Mesendoderm (in vitro differentiated cells): ENCODE measurements around the gene SNAI3.

Experiments
- DNase-seq: peaks from one replicate; pipeline ENCODE4 v3.0.0; 2013
- H2AK5ac ChIP-seq: 2 replicates; pipeline ENCODE4 v1.6.1; 2013; ENCODE audit warnings: low read length, inconsistent platforms
- H2BK120ac ChIP-seq: 2 replicates; pipeline ENCODE4 v1.6.1; 2013; ENCODE audit warnings: low read depth, mild to moderate bottlenecking, low read length, moderate library complexity, mixed read lengths
- H2BK15ac ChIP-seq: replicated peaks from 2 replicates; pipeline ENCODE4 v1.6.1; 2013; ENCODE audit warnings: low read depth, mild to moderate bottlenecking, moderate library complexity
- H2BK5ac ChIP-seq: 2 replicates; pipeline ENCODE4 v1.6.1; 2013; ENCODE audit warnings: low read length, inconsistent platforms
- H3K18ac ChIP-seq: 2 replicates; pipeline ENCODE4 v1.6.1; 2013; ENCODE audit warnings: mild to moderate bottlenecking, low read length, mixed read lengths
- H3K23ac ChIP-seq: one replicate; pipeline ENCODE4 v1.6.1; 2013; ENCODE audit warnings: low read length
- H3K27ac ChIP-seq: 2 replicates; pipeline ENCODE4 v1.5.1; 2013; ENCODE audit warnings: low read depth, mild to moderate bottlenecking, inconsistent platforms, low read length, moderate library complexity
- H3K27me3 ChIP-seq: 2 replicates; pipeline ENCODE4 v1.6.1; 2013; ENCODE audit warnings: low read length, control low read depth, mild to moderate bottlenecking, inconsistent platforms; ENCODE audit not compliant: insufficient read depth, poor library complexity
- H3K36me3 ChIP-seq: 2 replicates; pipeline ENCODE4 v1.6.1; 2013; ENCODE audit warnings: low read length, inconsistent platforms; ENCODE audit not compliant: control insufficient read depth, insufficient read depth
- H3K4ac ChIP-seq: one replicate; pipeline ENCODE4 v1.6.1; 2013; ENCODE audit warnings: low read depth, mild to moderate bottlenecking, low read length, moderate library complexity
- H3K4me1 ChIP-seq: 2 replicates; pipeline ENCODE4 v1.6.1; 2013; ENCODE audit warnings: low read depth, low read length, inconsistent platforms; ENCODE audit not compliant: control insufficient read depth
- H3K4me2 ChIP-seq: 2 replicates; pipeline ENCODE4 v1.6.1; 2013; ENCODE audit warnings: low read length
- H3K4me3 ChIP-seq: 2 replicates; pipeline ENCODE4 v1.5.1; 2013; ENCODE audit warnings: mild to moderate bottlenecking, low read length
- H3K56ac ChIP-seq: one replicate; pipeline ENCODE4 v1.6.1; 2013; ENCODE audit warnings: low read length
- H3K79me1 ChIP-seq: 2 replicates; pipeline ENCODE4 v1.6.1; 2013; ENCODE audit warnings: low read length, inconsistent platforms
- H3K79me2 ChIP-seq: 2 replicates; pipeline ENCODE4 v1.6.1; 2013; ENCODE audit warnings: mild to moderate bottlenecking, low read length; ENCODE audit not compliant: control insufficient read depth, insufficient read depth
- H3K9ac ChIP-seq: 2 replicates; pipeline ENCODE4 v1.6.1; 2013; ENCODE audit warnings: low read length, inconsistent platforms
- H4K5ac ChIP-seq: one replicate; pipeline ENCODE4 v1.6.1; 2013; ENCODE audit warnings: low read length
- H4K8ac ChIP-seq: one replicate; pipeline ENCODE4 v1.6.1; 2013; ENCODE audit warnings: low read depth, mild to moderate bottlenecking, control low read depth, low read length, moderate library complexity
- WGBS: extraction: QIAGEN DNeasy Blood & Tissue Kit; methylation state at CpG from one replicate; pipeline ENCODE4 v1.1.7; 2013; ENCODE audit warnings: low lambda C conversion rate, missing lambda C conversion rate; ENCODE audit not compliant: insufficient coverage; ENCODE audit errors: extremely low coverage; 5-methylcytosine and 5-hydroxymethylcytosine counted together

The SNAI3 gene

GRCh38 chr16:88733630-88734360 lies 47.5 kb upstream of the SNAI3 start:
- Histone ChIP-seq H3K79me2 (no peaks in the 10 kb centered on the region), H3K4me1 (no peaks in the 10 kb centered on the region), H2AK5ac (no peak overlapping the region), H3K23ac (no peak overlapping the region), H3K27me3 (no peaks in the 10 kb centered on the region), H4K8ac (no peak overlapping the region), H3K79me1 (no peaks in the 10 kb centered on the region), H2BK15ac (no peak overlapping the region), H3K4me3 (no peak overlapping the region), H2BK120ac (no peak overlapping the region), H2BK5ac (no peak overlapping the region), H3K27ac (no peak overlapping the region), H3K18ac (no peak overlapping the region), H3K9ac (no peak overlapping the region), H3K4me2 (no peak overlapping the region), H4K5ac (no peak overlapping the region), H3K4ac (no peak overlapping the region), H3K56ac (no peak overlapping the region), H3K36me3 (peaks cover 3% of the 10 kb centered on the region)
- DNase-seq, result no peak
- no CpG with 5 or more reads among the region's 27 CpGs for WGBS

DNA sequence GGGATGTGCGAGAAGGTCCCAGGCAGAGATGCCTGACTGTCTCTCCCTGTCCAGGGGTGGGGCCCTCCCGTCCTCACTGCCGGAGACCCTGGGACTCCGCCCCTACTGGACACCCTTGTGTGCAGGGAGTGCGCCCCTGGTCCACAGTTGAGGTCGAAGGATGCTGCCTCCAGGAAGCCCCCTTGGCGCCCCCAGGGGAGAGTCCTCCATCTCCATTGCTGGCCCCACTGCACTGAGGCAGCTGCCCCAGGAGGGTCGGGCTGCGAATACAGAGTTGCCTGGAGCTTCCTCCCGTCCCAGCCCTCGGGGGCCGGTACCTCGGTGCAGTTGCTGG lies 46.6 kb upstream of the SNAI3 start:
- no CpG with 5 or more reads among the region's 13 CpGs for WGBS
- no peak overlapping the region for H4K5ac ChIP-seq
- H4K8ac ChIP-seq, result no peak overlapping the region
- no peak for DNase-seq
- H2BK15ac ChIP-seq, result no peak overlapping the region
- peaks cover 3% of the 10 kb centered on the region for H3K36me3 ChIP-seq
- H2BK5ac ChIP-seq, result no peak overlapping the region
- H3K4me2 ChIP-seq, result no peak overlapping the region
- H3K4me1 ChIP-seq, result no peaks in the 10 kb centered on the region
- no peak overlapping the region for H3K23ac ChIP-seq
- H3K4ac ChIP-seq, result no peak overlapping the region
- no peak overlapping the region for H3K4me3 ChIP-seq
- no peak overlapping the region for H3K9ac ChIP-seq
- no peaks in the 10 kb centered on the region for H3K79me2 ChIP-seq
- H3K27ac ChIP-seq, result no peak overlapping the region
- no peak overlapping the region for H3K56ac ChIP-seq
- no peaks in the 10 kb centered on the region for H3K27me3 ChIP-seq
- no peaks in the 10 kb centered on the region for H3K79me1 ChIP-seq
- no peak overlapping the region for H2BK120ac ChIP-seq
- no peak overlapping the region for H3K18ac ChIP-seq
- H2AK5ac ChIP-seq, result no peak overlapping the region

GRCh38 chr16:88732172-88732960 lies 46.1 kb upstream of the SNAI3 start:
- Histone ChIP-seq H3K36me3 (peaks cover 3% of the 10 kb centered on the region), H2BK120ac (no peak overlapping the region), H3K4me3 (no peak overlapping the region), H3K23ac (no peak overlapping the region), H2BK5ac (no peak overlapping the region), H3K79me2 (no peaks in the 10 kb centered on the region), H4K5ac (no peak overlapping the region), H3K79me1 (no peaks in the 10 kb centered on the region), H3K56ac (no peak overlapping the region), H3K27me3 (no peaks in the 10 kb centered on the region), H3K9ac (no peak overlapping the region), H3K4ac (no peak overlapping the region), H3K18ac (no peak overlapping the region), H4K8ac (no peak overlapping the region), H2AK5ac (no peak overlapping the region), H3K4me2 (no peak overlapping the region), H3K4me1 (no peaks in the 10 kb centered on the region), H2BK15ac (no peak overlapping the region), H3K27ac (no peak overlapping the region)
- no CpG with 5 or more reads among the region's 30 CpGs for WGBS
- no peak for DNase-seq

DNA sequence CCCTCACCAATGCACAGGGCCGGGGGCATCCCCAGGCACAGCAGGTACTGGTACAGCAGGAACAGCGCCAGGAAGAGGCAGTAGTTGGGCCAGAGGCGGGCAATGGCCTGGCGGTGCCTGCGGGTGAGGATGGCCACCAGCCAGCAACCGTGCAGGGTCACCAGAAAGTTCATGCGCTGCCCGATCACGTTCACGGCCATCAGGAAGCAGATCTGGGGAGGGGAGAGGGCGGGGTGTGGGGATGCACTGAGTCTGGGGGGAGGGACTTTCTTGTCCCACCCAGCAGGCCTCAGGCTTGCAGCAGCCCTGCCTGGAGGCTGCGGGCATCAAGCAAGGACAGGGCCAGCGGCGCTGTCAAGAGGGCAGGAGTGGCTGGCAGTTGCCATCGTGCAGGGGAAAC lies 45.4 kb upstream of the SNAI3 start:
- DNase-seq, result no peak
- H3K36me3 ChIP-seq, result peaks cover 3% of the 10 kb centered on the region
- H2BK120ac ChIP-seq, result no peak overlapping the region
- no peaks in the 10 kb centered on the region for H3K79me2 ChIP-seq
- no peaks in the 10 kb centered on the region for H3K27me3 ChIP-seq
- no peak overlapping the region for H3K4ac ChIP-seq
- H3K79me1 ChIP-seq, result no peaks in the 10 kb centered on the region
- H3K23ac ChIP-seq, result no peak overlapping the region
- no peak overlapping the region for H3K18ac ChIP-seq
- H4K8ac ChIP-seq, result no peak overlapping the region
- H3K4me2 ChIP-seq, result no peak overlapping the region
- no peak overlapping the region for H2AK5ac ChIP-seq
- no peak overlapping the region for H2BK15ac ChIP-seq
- no peak overlapping the region for H4K5ac ChIP-seq
- no peak overlapping the region for H3K9ac ChIP-seq
- H2BK5ac ChIP-seq, result no peak overlapping the region
- no peaks in the 10 kb centered on the region for H3K4me1 ChIP-seq
- H3K4me3 ChIP-seq, result no peak overlapping the region
- no CpG with 5 or more reads among the region's 15 CpGs for WGBS
- H3K27ac ChIP-seq, result no peak overlapping the region
- no peak overlapping the region for H3K56ac ChIP-seq

DNA sequence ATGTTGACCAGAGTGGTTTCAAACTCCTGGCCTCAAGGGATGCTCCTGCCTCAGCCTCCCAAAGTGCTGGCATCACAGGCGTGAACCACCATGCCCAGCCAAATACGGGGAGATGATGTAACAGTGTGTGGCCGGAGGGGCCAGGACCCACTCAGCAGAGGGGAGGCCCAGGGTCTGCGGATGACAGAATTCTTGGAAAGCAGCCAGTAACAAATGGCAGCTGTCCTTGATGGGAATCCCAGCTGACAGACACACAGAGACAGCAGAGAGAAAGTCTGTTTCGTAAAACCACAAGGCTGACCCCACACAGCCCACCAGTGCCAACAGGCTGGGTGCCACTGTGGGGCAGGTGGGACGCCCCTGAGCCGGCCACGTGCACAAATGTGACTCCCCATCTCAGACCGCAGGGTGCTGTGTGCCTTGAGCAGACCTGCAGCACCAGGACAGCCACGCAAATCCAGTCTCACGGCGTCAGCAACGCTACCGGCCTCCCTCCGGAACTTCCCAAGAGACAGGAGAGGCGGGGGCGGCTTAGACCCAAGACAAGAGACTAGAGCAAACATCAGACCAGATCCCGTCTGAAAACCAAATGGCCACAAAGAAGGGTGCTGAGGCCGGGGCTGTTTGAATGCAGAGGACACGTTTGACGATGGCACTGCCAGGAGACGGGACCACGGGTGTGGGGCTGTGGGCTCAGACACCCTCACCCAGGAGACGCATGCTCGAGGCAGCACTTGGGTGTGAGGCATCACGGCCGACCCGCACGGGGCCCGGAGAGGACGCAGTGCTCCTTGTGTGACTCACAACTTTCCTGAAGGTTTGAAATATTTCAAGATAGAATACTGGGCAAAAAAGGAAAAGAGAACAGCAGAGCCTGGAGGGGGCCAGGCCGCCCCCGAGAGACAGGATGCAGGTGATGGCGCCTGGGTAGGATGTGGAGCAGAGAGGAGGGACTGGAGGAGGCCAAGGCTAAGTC lies 44.6 kb upstream of the SNAI3 start:
- no CpG with 5 or more reads among the region's 34 CpGs for WGBS

More for the DNA sequence above, 44.6 kb upstream of the SNAI3 start:
- no peaks in the 10 kb centered on the region for H3K27me3 ChIP-seq
- H3K4me3 ChIP-seq, result no peak overlapping the region
- H2BK15ac ChIP-seq, result no peak overlapping the region
- no peak overlapping the region for H2BK5ac ChIP-seq
- H3K9ac ChIP-seq, result no peak overlapping the region
- H3K79me1 ChIP-seq, result no peaks in the 10 kb centered on the region
- no peak overlapping the region for H3K56ac ChIP-seq
- no peak overlapping the region for H2AK5ac ChIP-seq
- H3K27ac ChIP-seq, result no peak overlapping the region
- H3K4me1 ChIP-seq, result no peaks in the 10 kb centered on the region
- no peak overlapping the region for H3K4me2 ChIP-seq
- no peak overlapping the region for H2BK120ac ChIP-seq
- H3K18ac ChIP-seq, result no peak overlapping the region
- no peak for DNase-seq
- no peak overlapping the region for H3K4ac ChIP-seq
- H3K79me2 ChIP-seq, result no peaks in the 10 kb centered on the region
- H3K36me3 ChIP-seq, result peaks cover 1% of the 10 kb centered on the region
- H4K5ac ChIP-seq, result no peak overlapping the region
- H4K8ac ChIP-seq, result no peak overlapping the region
- H3K23ac ChIP-seq, result no peak overlapping the region
